HG03280 (cell line): ENCODE results near the gene FAM237A.
A peak's percentile ranks its signal among the peaks of the same experiment; 100 is the strongest.

Experiments used
- ATAC-seq: cut with Tn5 transposase; IDR thresholded peaks from one replicate; pipeline ENCODE4 v1.9.1; 2021; ENCODE audit warnings: mild to moderate bottlenecking, moderate library complexity; ENCODE audit not compliant: unreplicated experiment

Gene FAM237A

GRCh38 chr2:206688453-206688852 lies 46.2 kb downstream of the FAM237A start:
- ATAC-seq = no peak

- no peak for ATAC-seq
These were observed 46.7 kb downstream of the FAM237A start for GRCh38 chr2:206688990-206689389.

- ATAC-seq = no peak
These were observed 50.7 kb downstream of the FAM237A start for GRCh38 chr2:206692971-206693370.

- peak; percentile 68 for ATAC-seq
These were observed 51.3 kb downstream of the FAM237A start for GRCh38 chr2:206693399-206694137.

GRCh38 chr2:206696910-206697309 lies 54.6 kb downstream of the FAM237A start:
- ATAC-seq = no peak

GRCh38 chr2:206698811-206699210 lies 56.5 kb downstream of the FAM237A start:
- ATAC-seq = no peak
